Measurements from ENCODE around the gene PRKCB.

- TF ChIP-seq MAX (IDR thresholded peaks at IDR 0.05) (no peak), CTCF (IDR thresholded peaks at IDR 0.05) (no peak), POLR2A (IDR thresholded peaks at IDR 0.05; ENCODE audit: low read length) (no peak), USF2 (IDR thresholded peaks at IDR 0.05) (no peak), EHF (CRISPR knock-in tag; IDR thresholded peaks at IDR 0.05) (no peak), ZC3H11A (IDR thresholded peaks at IDR 0.05) (no peak), BHLHE40 (IDR thresholded peaks at IDR 0.05; ENCODE audit: low read depth, low read length) (no peak)
Observed at GRCh38 chr16:23843143-23843542, 7.4 kb downstream of the PRKCB start.

Data from A549 (cell line).